ENCODE data around the gene GNAQ.
A peak's percentile ranks its signal among the peaks of the same experiment; 100 is the strongest.

The GNAQ gene

GRCh38 chr9:78003730-78004129 lies 27.9 kb downstream of the GNAQ start:
- DNase-seq = no peak

GRCh38 chr9:78001946-78002731 lies 29.5 kb downstream of the GNAQ start:
- DNase-seq = no peak

GRCh38 chr9:78000221-78000620 lies 31.4 kb downstream of the GNAQ start:
- DNase-seq = no peak

GRCh38 chr9:77999231-77999631 lies 32.4 kb downstream of the GNAQ start:
- DNase-seq = no peak

- peak in 1 of 4 experiments; percentile 39 for DNase-seq
These were observed 33.9 kb downstream of the GNAQ start for GRCh38 chr9:77997611-77998284.

- no peak for DNase-seq
These were observed 34.9 kb downstream of the GNAQ start for GRCh38 chr9:77996696-77997095.

- no peak for DNase-seq
These were observed 40.4 kb downstream of the GNAQ start for GRCh38 chr9:77991191-77991590.

GRCh38 chr9:77989909-77990308 lies 41.7 kb downstream of the GNAQ start:
- DNase-seq = no peak

GRCh38 chr9:77989458-77989857 lies 42.2 kb downstream of the GNAQ start:
- no peak for DNase-seq

- peak in 2 of 4 experiments; percentile 44 to 45 for DNase-seq
These were observed 43.0 kb downstream of the GNAQ start for GRCh38 chr9:77988630-77989029.

- DNase-seq = no peak
These were observed 43.6 kb downstream of the GNAQ start for GRCh38 chr9:77987880-77988525.

- DNase-seq = peak; percentile 19 to 67 (median 47)
These were observed 44.4 kb downstream of the GNAQ start for GRCh38 chr9:77987081-77987656.

- DNase-seq = no peak
These were observed 45.6 kb downstream of the GNAQ start for GRCh38 chr9:77985996-77986395.

- DNase-seq = no peak
These were observed 48.3 kb downstream of the GNAQ start for GRCh38 chr9:77983320-77983662.

- no peak for DNase-seq
These were observed 48.9 kb downstream of the GNAQ start for GRCh38 chr9:77982581-77983319.

- no peak for DNase-seq
These were observed 49.7 kb downstream of the GNAQ start for GRCh38 chr9:77981907-77982306.

GRCh38 chr9:77981332-77981731 lies 50.3 kb downstream of the GNAQ start:
- DNase-seq = peak; percentile 32 to 69 (median 66)

GRCh38 chr9:77980622-77981021 lies 51.0 kb downstream of the GNAQ start:
- DNase-seq = peak in 2 of 4 experiments; percentile 43 to 60

GRCh38 chr9:77978086-77978781 lies 53.4 kb downstream of the GNAQ start:
- DNase-seq = peak in 2 of 4 experiments; percentile 31 to 46

- peak; percentile 81 to 95 (median 89) for DNase-seq
These were observed 54.4 kb downstream of the GNAQ start for GRCh38 chr9:77977210-77977611.

GRCh38 chr9:77975806-77976205 lies 55.8 kb downstream of the GNAQ start:
- no peak for DNase-seq

GRCh38 chr9:77975036-77975435 lies 56.6 kb downstream of the GNAQ start:
- DNase-seq = no peak

Measured in suppressor macrophage (primary cell).